ENCODE results near the gene CLEC4C. TPM values are rescaled to one million over a fixed set of nuclear protein-coding genes. Genes with fewer than 3 reads are reported as not detected.

Gene CLEC4C
- total RNA-seq, 2 donors from 2014 or later: not detected

DNA sequence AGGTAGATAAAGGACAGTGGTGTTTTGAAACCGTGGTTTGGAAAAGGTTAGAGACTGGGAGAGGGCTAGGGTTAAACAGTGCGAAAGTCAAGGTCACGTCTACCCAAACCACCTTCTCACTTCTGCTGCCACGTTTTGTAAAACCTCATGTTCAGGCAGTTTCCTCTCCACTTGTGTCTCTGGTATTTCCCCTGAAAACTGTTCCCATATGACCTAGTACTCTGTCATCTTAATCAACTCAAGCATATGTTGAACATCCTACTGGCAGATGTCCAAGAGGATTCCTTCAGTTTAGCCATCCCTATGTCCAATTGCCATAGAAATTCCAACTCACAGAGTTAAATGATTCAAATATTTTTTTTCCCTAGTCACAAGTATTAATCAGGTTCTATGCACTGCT, 17.4 kb downstream of the CLEC4C start:
- Mint-ChIP-seq H3K9me3 (peaks cover 24% of the 10 kb centered on the region), H3K4me3 (no peak overlapping the region), H3K4me1 (peaks cover 14% of the 10 kb centered on the region), H3K27ac (no peak overlapping the region), H3K36me3 (ENCODE audit: low read depth) (no peaks in the 10 kb centered on the region), H3K27me3 (ENCODE audit: insufficient read depth) (peaks cover 2% of the 10 kb centered on the region)
- Histone ChIP-seq H3K27ac (ENCODE audit: low read depth, low read length) (no peak overlapping the region), H3K27me3 (ENCODE audit: control insufficient read depth, insufficient read depth, low read length, poor library complexity, severe bottlenecking) (no peaks in the 10 kb centered on the region), H3K4me1 (ENCODE audit: control insufficient read depth, insufficient read depth, low read length) (no peaks in the 10 kb centered on the region), H3K9ac (ENCODE audit: extremely low read depth, low read length, poor library complexity, severe bottlenecking) (no peak overlapping the region), H3K36me3 (ENCODE audit: control insufficient read depth, insufficient read depth, low read length) (no peaks in the 10 kb centered on the region), H3K9me3 (ENCODE audit: control insufficient read depth, low read length) (peaks cover 5% of the 10 kb centered on the region), H3K4me3 (ENCODE audit: low read length) (no peak overlapping the region)
- 91% methylated on average over 4 of the region's 4 CpGs for WGBS, 2 experiments (ENCODE audit: insufficient coverage in 1 of 2, insufficient read length in 1 of 2)
- no peak for DNase-seq
- TF ChIP-seq CTCF (conservative IDR thresholded peaks at IDR 0.05): no peak

GRCh38 chr12:7723926-7724325, 23.2 kb downstream of the CLEC4C start:
- no peaks in the 10 kb centered on the region for H3K36me3 Mint-ChIP-seq (ENCODE audit: low read depth)
- H3K27me3 Mint-ChIP-seq (ENCODE audit: insufficient read depth): peaks cover 2% of the 10 kb centered on the region
- peaks cover 24% of the 10 kb centered on the region for H3K9me3 Mint-ChIP-seq
- H3K36me3 ChIP-seq (ENCODE audit: control insufficient read depth, insufficient read depth, low read length): no peaks in the 10 kb centered on the region
- no peak for DNase-seq
- peaks cover 5% of the 10 kb centered on the region for H3K4me1 Mint-ChIP-seq
- TF ChIP-seq CTCF (conservative IDR thresholded peaks at IDR 0.05): no peak
- no peak overlapping the region for H3K27ac Mint-ChIP-seq
- H3K4me3 Mint-ChIP-seq: no peak overlapping the region
- H3K27me3 ChIP-seq (ENCODE audit: control insufficient read depth, insufficient read depth, low read length, poor library complexity, severe bottlenecking): no peaks in the 10 kb centered on the region
- 88 to 93% methylated on average over 2 to 3 of the region's 3 CpGs for WGBS, 2 experiments (ENCODE audit: insufficient coverage in 1 of 2, insufficient read length in 1 of 2)
- no peaks in the 10 kb centered on the region for H3K4me1 ChIP-seq (ENCODE audit: control insufficient read depth, insufficient read depth, low read length)
- peak overlapping the region; percentile 3 for H3K9ac ChIP-seq (ENCODE audit: extremely low read depth, low read length, poor library complexity, severe bottlenecking)
- H3K4me3 ChIP-seq (ENCODE audit: low read length): no peak overlapping the region
- H3K27ac ChIP-seq (ENCODE audit: low read depth, low read length): no peak overlapping the region
- peaks cover 5% of the 10 kb centered on the region for H3K9me3 ChIP-seq (ENCODE audit: control insufficient read depth, low read length)

DNA sequence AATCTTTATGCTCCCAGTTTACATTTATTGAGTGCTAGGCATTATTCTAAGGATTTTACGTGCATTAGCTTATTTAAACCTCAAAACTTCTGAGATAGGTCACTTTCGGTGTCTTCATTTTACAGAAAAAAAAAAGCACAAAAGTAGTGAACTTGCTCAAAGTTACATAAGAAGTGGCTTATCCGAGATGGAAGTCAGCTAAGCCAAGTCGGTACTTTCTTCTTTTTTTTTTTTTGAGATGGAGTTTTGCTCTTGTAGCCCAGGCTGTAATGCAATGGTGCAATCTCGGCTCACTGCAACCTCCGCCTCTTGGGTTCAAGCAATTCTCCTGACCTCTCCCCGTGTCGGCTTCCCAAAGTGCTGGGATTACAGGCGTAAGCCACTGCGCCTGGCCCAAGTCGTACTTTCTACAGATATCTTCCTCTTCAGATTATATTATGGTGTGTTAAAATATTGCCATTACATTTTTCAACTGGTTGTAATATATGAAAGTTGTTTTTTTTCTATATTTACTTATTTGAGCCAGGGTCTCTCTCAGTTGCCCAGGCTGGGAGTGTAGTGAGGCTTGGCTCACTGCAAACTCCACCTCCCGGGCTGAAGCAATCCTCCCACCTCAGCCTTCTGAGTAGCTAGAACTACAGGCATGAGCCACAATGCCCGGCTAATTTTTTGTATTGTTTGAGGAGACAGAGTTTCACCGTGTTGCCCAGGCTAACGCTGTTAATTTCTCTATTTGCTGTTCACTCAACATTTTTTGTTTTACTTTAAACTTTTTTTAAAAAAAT, 27.0 kb downstream of the CLEC4C start:
- no peak overlapping the region for H3K27ac ChIP-seq (ENCODE audit: low read depth, low read length)
- H3K4me3 ChIP-seq (ENCODE audit: low read length): no peak overlapping the region
- no peaks in the 10 kb centered on the region for H3K9me3 ChIP-seq (ENCODE audit: control insufficient read depth, low read length)
- Mint-ChIP-seq H3K9me3 (peaks cover 1% of the 10 kb centered on the region), H3K27ac (no peak overlapping the region), H3K36me3 (ENCODE audit: low read depth) (no peaks in the 10 kb centered on the region), H3K4me3 (no peak overlapping the region), H3K4me1 (peaks cover 10% of the 10 kb centered on the region), H3K27me3 (ENCODE audit: insufficient read depth) (peaks cover 2% of the 10 kb centered on the region)
- TF ChIP-seq CTCF (conservative IDR thresholded peaks at IDR 0.05): no peak
- no peaks in the 10 kb centered on the region for H3K36me3 ChIP-seq (ENCODE audit: control insufficient read depth, insufficient read depth, low read length)
- H3K4me1 ChIP-seq (ENCODE audit: control insufficient read depth, insufficient read depth, low read length): no peaks in the 10 kb centered on the region
- WGBS, 2 experiments (ENCODE audit: insufficient coverage in 1 of 2, insufficient read length in 1 of 2): 79 to 80% methylated on average over 8 to 15 of the region's 15 CpGs
- H3K27me3 ChIP-seq (ENCODE audit: control insufficient read depth, insufficient read depth, low read length, poor library complexity, severe bottlenecking): no peaks in the 10 kb centered on the region
- no peak for DNase-seq
- no peak overlapping the region for H3K9ac ChIP-seq (ENCODE audit: extremely low read depth, low read length, poor library complexity, severe bottlenecking)

All from endodermal cell (in vitro differentiated cells).